ENCODE measurements around the gene CTBP2. TPM values are rescaled to one million over a fixed set of nuclear protein-coding genes. Genes with fewer than 3 reads are reported as not detected.
"Not testable (repeated sequence)": the region's sequence is repeated elsewhere in the genome, so short reads cannot be mapped to it uniquely, and the experiment has no call there.

CTBP2 gene
- total and polyA plus RNA-seq, 4 donors, result 3.4 to 59.2 (median 5.5) TPM

DNA sequence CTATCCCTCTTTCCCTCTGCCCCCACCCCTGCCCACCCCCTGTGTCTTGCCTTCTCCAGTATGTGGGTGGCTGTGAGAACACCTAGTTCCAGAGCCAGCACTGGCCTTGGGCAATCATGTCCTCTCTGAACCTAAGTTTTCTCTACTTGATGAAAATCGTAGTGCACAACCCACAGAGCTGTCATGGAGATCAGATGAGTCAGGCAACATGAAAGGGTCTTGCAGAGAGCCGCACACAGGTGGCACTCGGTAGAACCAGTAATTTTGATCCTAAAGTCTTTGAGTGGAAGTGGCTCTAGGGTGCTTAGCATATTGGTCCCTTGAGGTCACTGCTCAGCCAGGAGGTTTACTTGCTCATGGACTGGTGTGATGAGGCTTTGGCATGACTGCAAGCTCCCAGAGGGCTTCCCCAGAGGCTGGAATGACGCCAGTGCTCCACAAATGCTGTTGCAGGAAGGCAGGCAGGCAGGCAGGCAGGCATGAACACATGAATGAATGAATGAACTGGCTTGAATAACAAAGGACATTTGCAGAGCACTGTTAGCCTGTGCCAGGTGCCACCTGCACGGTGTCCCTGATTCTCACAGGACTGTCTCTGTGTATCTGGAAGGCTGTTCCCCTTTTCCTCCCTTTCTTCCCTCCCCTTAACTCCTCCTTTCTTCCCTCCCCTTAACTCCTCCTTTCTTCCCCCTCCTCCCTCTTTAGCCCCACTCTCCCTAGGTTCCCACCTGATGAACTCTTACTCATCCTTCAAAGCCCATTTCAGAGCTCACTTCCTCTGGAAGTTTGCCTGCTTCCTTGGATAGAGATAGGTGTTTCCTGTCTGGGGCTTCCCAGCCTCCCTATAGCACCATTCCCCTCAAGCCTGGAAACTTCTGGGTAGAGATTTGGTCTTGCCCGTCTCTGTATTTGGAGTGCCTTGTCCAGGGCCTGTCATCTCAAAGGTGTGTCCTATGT, 27.2 kb upstream of the CTBP2 start (continued):
- TF ChIP-seq YY1 (IDR thresholded peaks at IDR 0.05) (no peak), JUND (IDR thresholded peaks at IDR 0.05) (no peak), HNF4G (IDR thresholded peaks at IDR 0.05) (no peak), TAF1 (conservative IDR thresholded peaks at IDR 0.05) (no peak)
- TF ChIP-seq, protein P1, sequence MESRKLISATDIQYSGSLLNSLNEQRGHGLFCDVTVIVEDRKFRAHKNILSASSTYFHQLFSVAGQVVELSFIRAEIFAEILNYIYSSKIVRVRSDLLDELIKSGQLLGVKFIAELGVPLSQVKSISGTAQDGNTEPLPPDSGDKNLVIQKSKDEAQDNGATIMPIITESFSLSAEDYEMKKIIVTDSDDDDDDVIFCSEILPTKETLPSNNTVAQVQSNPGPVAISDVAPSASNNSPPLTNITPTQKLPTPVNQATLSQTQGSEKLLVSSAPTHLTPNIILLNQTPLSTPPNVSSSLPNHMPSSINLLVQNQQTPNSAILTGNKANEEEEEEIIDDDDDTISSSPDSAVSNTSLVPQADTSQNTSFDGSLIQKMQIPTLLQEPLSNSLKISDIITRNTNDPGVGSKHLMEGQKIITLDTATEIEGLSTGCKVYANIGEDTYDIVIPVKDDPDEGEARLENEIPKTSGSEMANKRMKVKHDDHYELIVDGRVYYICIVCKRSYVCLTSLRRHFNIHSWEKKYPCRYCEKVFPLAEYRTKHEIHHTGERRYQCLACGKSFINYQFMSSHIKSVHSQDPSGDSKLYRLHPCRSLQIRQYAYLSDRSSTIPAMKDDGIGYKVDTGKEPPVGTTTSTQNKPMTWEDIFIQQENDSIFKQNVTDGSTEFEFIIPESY (IDR thresholded peaks at IDR 0.05), result no peak

DNA sequence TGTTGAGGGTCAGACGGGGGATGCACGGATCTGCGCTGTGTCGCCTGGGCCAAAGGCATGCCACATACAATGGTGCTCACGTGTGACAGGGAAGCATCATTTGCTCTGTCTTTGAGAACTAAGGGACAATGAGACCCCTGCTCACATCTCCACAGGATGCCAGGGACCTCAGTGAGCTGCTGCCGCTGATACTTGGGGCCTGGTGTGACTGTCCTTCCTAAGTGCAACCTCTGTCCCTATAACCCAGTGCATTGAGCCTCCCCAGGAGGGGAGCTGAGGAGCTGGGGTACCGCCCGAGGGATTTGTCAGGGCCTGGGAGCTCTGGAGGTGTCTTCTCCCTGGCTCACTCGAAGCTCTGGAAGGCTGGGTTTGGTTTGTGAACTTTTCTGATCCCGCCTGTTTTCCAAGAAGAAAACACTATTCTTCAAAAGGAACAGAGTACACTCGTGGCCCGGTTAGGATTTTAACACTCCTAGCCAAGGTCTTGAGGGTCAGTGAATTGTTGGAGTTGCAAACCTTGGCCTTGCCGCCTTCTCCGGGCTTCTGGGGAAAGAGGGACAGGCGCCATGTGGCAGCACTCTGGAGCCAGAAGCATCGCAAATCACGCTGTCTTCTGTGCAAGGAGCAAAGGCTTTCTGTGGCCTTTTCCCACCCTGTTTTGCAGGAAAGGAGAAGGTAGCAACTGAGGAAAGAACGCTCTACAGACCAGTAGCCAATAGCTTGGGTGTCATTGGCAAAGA, 26.2 kb upstream of the CTBP2 start:
- 87% methylated on average over 18 of the region's 18 CpGs for WGBS
- Histone ChIP-seq H3K27me3 (ENCODE audit: control insufficient read depth in 4 of 4, insufficient read depth in 4 of 4, low read length in 3 of 4) (peaks cover 0 to 5% (median 0%) of the 10 kb centered on the region in 4 donors), H3K36me3 (ENCODE audit: control insufficient read depth in 4 of 4, insufficient read depth in 3 of 4, low read depth in 1 of 4, low read length in 3 of 4) (no peaks in the 10 kb centered on the region), H3K9ac (ENCODE audit: low read depth in 1 of 2, low read length in 2 of 2) (no peak overlapping the region), H3K4me1 (ENCODE audit: control insufficient read depth in 4 of 4, insufficient read depth in 4 of 4, low read length in 3 of 4) (no peaks in the 10 kb centered on the region), H3K9me3 (ENCODE audit: control insufficient read depth in 4 of 4, low read length in 3 of 4) (no peaks in the 10 kb centered on the region), H3K4me3 (ENCODE audit: low read depth in 1 of 3, low read length in 3 of 3) (no peak overlapping the region), H3K27ac (ENCODE audit: low read depth in 1 of 2, low read length in 2 of 2) (no peak overlapping the region)
- DNase-seq (ENCODE audit: low spot score), result no peak
- TF ChIP-seq SP1 (IDR thresholded peaks at IDR 0.05), result no peak
- TF ChIP-seq RAD21 (IDR thresholded peaks at IDR 0.05), result no peak
- TF ChIP-seq TAF1 (conservative IDR thresholded peaks at IDR 0.05), result no peak
- TF ChIP-seq CTCF (IDR thresholded peaks at IDR 0.05; ENCODE audit: low read depth, low read length, missing input control), result no peak
- TF ChIP-seq, protein P1 (IDR thresholded peaks at IDR 0.05), result no peak
- no peak for TF ChIP-seq JUND (IDR thresholded peaks at IDR 0.05)
- no peak for TF ChIP-seq HNF4G (IDR thresholded peaks at IDR 0.05)
- TF ChIP-seq REST (IDR thresholded peaks at IDR 0.05), result no peak
- no peak for TF ChIP-seq EGR1 (IDR thresholded peaks at IDR 0.05; ENCODE audit: low read depth in 2 of 2)
- TF ChIP-seq, protein P2, sequence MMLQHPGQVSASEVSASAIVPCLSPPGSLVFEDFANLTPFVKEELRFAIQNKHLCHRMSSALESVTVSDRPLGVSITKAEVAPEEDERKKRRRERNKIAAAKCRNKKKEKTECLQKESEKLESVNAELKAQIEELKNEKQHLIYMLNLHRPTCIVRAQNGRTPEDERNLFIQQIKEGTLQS (IDR thresholded peaks at IDR 0.05), result no peak
- no peak for TF ChIP-seq RXRA (IDR thresholded peaks at IDR 0.05)
- TF ChIP-seq YY1 (IDR thresholded peaks at IDR 0.05), result no peak
- TF ChIP-seq GABPA (IDR thresholded peaks at IDR 0.05 in 1 of 2, conservative IDR thresholded peaks at IDR 0.05 in 1 of 2), result no peak
- no peak for TF ChIP-seq HNF4A (conservative IDR thresholded peaks at IDR 0.05)
- TF ChIP-seq NR2F2 (IDR thresholded peaks at IDR 0.05), result no peak
- no peak for TF ChIP-seq MAX (IDR thresholded peaks at IDR 0.05)
- no peak for TF ChIP-seq FOXA2 (IDR thresholded peaks at IDR 0.05)
- no peak for TF ChIP-seq FOXA1 (IDR thresholded peaks at IDR 0.05)

DNA sequence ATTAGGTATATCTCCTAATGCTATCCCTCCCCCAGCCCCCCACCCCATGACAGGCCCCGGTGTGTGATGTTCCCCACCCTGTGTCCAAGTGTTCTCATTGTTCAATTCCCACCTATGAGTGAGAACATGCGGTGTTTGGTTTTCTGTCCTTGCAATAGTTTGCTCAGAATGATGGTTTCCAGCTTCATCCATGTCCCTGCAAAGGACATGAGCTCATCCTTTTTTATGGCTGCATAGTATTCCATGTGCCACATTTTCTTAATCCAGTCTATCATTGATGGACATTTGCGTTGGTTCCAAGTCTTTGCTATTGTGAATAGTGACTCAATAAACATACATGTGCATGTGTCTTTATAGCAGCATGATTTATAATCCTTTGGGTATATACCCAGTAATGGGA, 18.7 kb upstream of the CTBP2 start:
- not testable (repeated sequence) for H3K4me1 ChIP-seq (ENCODE audit: control insufficient read depth in 4 of 4, insufficient read depth in 4 of 4, low read length in 3 of 4); H3K9me3 ChIP-seq (ENCODE audit: control insufficient read depth in 4 of 4, low read length in 3 of 4); H3K36me3 ChIP-seq (ENCODE audit: control insufficient read depth in 4 of 4, insufficient read depth in 3 of 4, low read depth in 1 of 4, low read length in 3 of 4); H3K4me3 ChIP-seq (ENCODE audit: low read depth in 1 of 3, low read length in 3 of 3); DNase-seq (ENCODE audit: low spot score); H3K9ac ChIP-seq (ENCODE audit: low read depth in 1 of 2, low read length in 2 of 2); H3K27me3 ChIP-seq (ENCODE audit: control insufficient read depth in 4 of 4, insufficient read depth in 4 of 4, low read length in 3 of 4); H3K27ac ChIP-seq (ENCODE audit: low read depth in 1 of 2, low read length in 2 of 2)
- WGBS, result 95% methylated on average over 2 of the region's 3 CpGs
